D721Med (cell line): ENCODE results near the gene OR13D1.
A peak's percentile ranks its signal among the peaks of the same experiment; 100 is the strongest.
"Not testable (repeated sequence)": the region's sequence is repeated elsewhere in the genome, so short reads cannot be mapped to it uniquely, and the experiment has no call there.

ENCODE experiments used
- DNase-seq: peaks from one replicate; pipeline ENCODE4 v3.0.0; 2011; ENCODE audit warnings: low spot score; ENCODE audit not compliant: insufficient read length
- FAIRE-seq: peaks from 2 replicates; lab custom pipeline; 2011; peaks lifted over from hg19 to GRCh38; lab: Jason Lieb, UNC
- CTCF ChIP-seq: IDR thresholded peaks from 2 replicates; pipeline ENCODE4 v1.5.1; 2012; ENCODE audit warnings: mild to moderate bottlenecking, control low read depth; ENCODE audit not compliant: insufficient read depth; ENCODE audit errors: missing control alignments

The OR13D1 gene

GRCh38 chr9:104694218-104694617 is at the start of gene OR13D1:
Gene OR13D1 (plus strand): TSS chr9:104694518. CDS start chr9:104694518, 0 bp downstream.
- no peak for TF ChIP-seq CTCF
- no peak for FAIRE-seq
- no peak for DNase-seq

GRCh38 chr9:104658496-104659195 is 35.7 kb upstream of the OR13D1 start:
- FAIRE-seq (no peak), DNase-seq (no peak)
- TF ChIP-seq CTCF = no peak

- no peak for TF ChIP-seq CTCF
- FAIRE-seq (no peak), DNase-seq (no peak)
Measured at GRCh38 chr9:104675611-104676010, 18.7 kb upstream of the OR13D1 start.

GRCh38 chr9:104682642-104683041 is 11.7 kb upstream of the OR13D1 start:
- no peak for DNase-seq
- peak; percentile 66 for TF ChIP-seq CTCF
- peak; percentile 77 for FAIRE-seq

GRCh38 chr9:104686081-104686480 is 8.2 kb upstream of the OR13D1 start:
- FAIRE-seq (no peak), DNase-seq (no peak)
- TF ChIP-seq CTCF = no peak

GRCh38 chr9:104700306-104700705 is 6.0 kb downstream of the OR13D1 start:
- no peak for FAIRE-seq
- TF ChIP-seq CTCF = no peak
- DNase-seq = no peak

GRCh38 chr9:104708737-104709136 is 14.4 kb downstream of the OR13D1 start:
- not testable (repeated sequence) for DNase-seq, FAIRE-seq

- DNase-seq (no peak), FAIRE-seq (no peak)
- TF ChIP-seq CTCF = no peak
Measured at GRCh38 chr9:104711604-104712003, 17.3 kb downstream of the OR13D1 start.
